Adipocyte (in vitro differentiated cells): ENCODE data around the gene MSTN.

Experiments
- DNase-seq: peaks from one replicate; pipeline ENCODE4 v3.0.0-alpha.2; 2015; ENCODE audit warnings: low read depth
- H3K27me3 ChIP-seq: replicated peaks from 2 replicates; pipeline ENCODE4 v1.7.0; 2013; ENCODE audit warnings: mild to moderate bottlenecking, low read length, moderate library complexity; ENCODE audit not compliant: control insufficient read depth, insufficient read depth
- H3K36me3 ChIP-seq: 2 replicates; pipeline ENCODE4 v1.7.0; 2013; ENCODE audit warnings: low read length, mild to moderate bottlenecking, moderate library complexity; ENCODE audit not compliant: control insufficient read depth, insufficient read depth, severe bottlenecking
- H3K4me1 ChIP-seq: 2 replicates; pipeline ENCODE4 v1.7.0; 2013; ENCODE audit warnings: mild to moderate bottlenecking, low read length, moderate library complexity; ENCODE audit not compliant: control insufficient read depth, insufficient read depth
- H3K4me3 ChIP-seq: 2 replicates; pipeline ENCODE4 v1.7.0; 2013; ENCODE audit warnings: mild to moderate bottlenecking, low read length, moderate library complexity
- H3K9ac ChIP-seq: 2 replicates; pipeline ENCODE4 v1.7.0; 2013; ENCODE audit warnings: mild to moderate bottlenecking, low read length, moderate library complexity
- H3K9me3 ChIP-seq: 2 replicates; pipeline ENCODE4 v1.7.0; 2013; ENCODE audit warnings: mild to moderate bottlenecking, low read length, moderate library complexity; ENCODE audit not compliant: control insufficient read depth

MSTN gene

DNA sequence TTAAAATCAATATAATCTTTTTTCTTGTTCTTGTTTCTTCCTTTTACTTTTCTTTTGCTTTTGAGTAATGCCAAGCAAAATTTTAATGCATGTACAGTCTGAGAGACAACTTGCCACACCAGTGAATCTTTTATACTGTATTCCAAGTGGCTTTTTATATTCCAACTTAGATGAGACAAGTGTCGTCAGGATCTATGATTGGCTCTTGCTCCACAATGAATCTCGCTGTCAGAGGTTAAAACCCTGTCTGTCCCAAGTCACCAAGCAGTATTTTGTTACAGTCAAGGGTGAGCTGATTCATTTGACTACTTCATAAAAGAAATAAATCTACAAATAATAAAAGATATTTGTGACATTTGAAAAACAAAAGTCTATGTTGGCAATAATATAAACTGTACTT is at the start of gene MSTN:
Gene MSTN (minus strand): TSS at position 129 of the 400 bp plus-strand sequence. CDS start 133 bp downstream, outside the sequence.
- Histone ChIP-seq H3K9ac (no peak within 1 kb of the TSS), H3K36me3 (no peaks in the 10 kb centered on the region), H3K27me3 (no peaks in the 10 kb centered on the region), H3K9me3 (no peaks in the 10 kb centered on the region), H3K4me3 (no peak within 1 kb of the TSS), H3K4me1 (no peaks in the 10 kb centered on the region)
- no peak for DNase-seq

DNA sequence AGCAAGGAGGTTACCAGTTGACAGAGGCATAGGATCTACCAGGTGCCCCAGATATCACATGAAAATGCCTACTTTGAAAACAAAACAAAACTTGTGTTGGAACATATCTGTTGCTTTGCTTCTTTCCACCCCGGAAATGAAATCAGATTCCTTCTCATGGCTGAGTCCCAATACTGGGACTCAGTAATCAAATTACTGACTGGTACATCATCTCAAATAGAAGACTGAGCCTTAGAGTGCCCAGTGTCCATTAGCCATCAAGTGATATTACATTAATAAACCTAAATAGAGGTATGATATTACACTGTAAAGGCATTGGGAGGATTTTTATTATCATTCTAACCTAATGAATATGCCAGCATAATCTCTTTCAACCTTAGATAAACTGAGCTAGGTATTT is 48.6 kb upstream of the MSTN start:
- H3K4me3 ChIP-seq, result no peak overlapping the region
- H3K27me3 ChIP-seq, result no peaks in the 10 kb centered on the region
- H3K36me3 ChIP-seq, result no peaks in the 10 kb centered on the region
- H3K4me1 ChIP-seq, result peaks cover 6% of the 10 kb centered on the region
- H3K9ac ChIP-seq, result no peak overlapping the region
- H3K9me3 ChIP-seq, result no peaks in the 10 kb centered on the region
- no peak for DNase-seq

DNA sequence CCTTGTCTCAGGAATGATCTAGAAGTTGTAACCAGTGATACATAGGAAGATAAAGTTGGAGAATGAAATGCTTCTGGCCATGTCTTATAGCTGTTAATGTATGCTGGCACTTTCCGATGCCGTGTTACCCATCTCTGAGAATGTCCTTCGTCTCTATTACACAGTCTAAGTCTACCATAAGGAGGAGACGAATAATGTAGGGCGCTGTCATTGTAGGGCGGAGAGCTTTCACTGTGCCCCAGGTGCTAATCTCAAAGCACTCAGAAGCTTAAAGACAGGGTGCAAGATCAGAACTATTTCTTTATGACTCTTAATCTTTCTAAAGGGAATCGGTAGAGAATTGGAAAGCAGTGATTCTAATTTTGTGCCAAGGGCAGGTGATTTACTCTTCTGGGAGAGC is 48.2 kb upstream of the MSTN start:
- no peak overlapping the region for H3K4me3 ChIP-seq
- no peaks in the 10 kb centered on the region for H3K9me3 ChIP-seq
- H3K36me3 ChIP-seq, result no peaks in the 10 kb centered on the region
- no peak overlapping the region for H3K9ac ChIP-seq
- no peaks in the 10 kb centered on the region for H3K27me3 ChIP-seq
- DNase-seq, result no peak
- peaks cover 6% of the 10 kb centered on the region for H3K4me1 ChIP-seq

DNA sequence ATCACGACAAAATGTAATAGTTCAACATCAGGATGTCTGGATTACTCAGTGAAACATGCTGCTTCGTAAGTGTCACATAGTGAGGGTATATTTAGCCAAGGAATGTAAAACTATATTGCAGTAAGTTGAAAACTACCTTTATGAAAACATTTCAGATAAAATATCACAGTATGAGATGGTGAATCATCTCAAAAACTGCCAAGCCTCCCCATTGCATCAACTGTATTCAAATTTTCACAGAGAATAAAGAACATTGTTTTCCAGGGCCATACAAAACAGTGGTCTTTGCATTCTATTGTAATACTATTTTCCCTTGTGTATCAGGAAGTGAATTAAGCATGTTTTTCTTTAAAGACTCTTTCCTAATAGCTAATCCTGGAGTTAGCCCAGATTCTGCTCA is 47.6 kb upstream of the MSTN start:
- no peak overlapping the region for H3K4me3 ChIP-seq
- no peaks in the 10 kb centered on the region for H3K36me3 ChIP-seq
- no peak overlapping the region for H3K9ac ChIP-seq
- H3K4me1 ChIP-seq, result peaks cover 6% of the 10 kb centered on the region
- H3K27me3 ChIP-seq, result no peaks in the 10 kb centered on the region
- H3K9me3 ChIP-seq, result no peaks in the 10 kb centered on the region
- peak; percentile 57 for DNase-seq

DNA sequence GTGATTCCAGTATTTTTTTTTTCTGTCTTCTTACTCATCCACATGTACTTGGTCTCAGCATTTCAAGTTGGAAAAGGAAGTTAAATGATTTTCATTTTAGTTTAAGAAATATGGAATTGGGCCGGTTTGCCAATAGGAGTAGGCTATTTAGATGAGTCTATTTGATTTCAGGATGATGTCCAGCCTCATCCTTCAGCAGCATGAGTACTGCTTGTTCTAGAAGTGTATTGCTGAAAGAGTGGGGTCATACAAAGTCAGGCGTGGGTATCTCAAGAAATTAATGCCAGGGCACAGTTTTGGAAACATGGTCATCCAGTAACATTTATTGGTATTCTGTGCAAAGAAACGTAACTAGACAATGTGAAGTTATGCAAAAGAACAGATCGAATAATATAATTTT is 44.9 kb upstream of the MSTN start:
- Histone ChIP-seq H3K4me1 (peaks cover 6% of the 10 kb centered on the region), H3K27me3 (no peaks in the 10 kb centered on the region), H3K9ac (no peak overlapping the region), H3K9me3 (peaks cover under 1% of the 10 kb centered on the region), H3K36me3 (no peaks in the 10 kb centered on the region), H3K4me3 (no peak overlapping the region)
- DNase-seq, result no peak

DNA sequence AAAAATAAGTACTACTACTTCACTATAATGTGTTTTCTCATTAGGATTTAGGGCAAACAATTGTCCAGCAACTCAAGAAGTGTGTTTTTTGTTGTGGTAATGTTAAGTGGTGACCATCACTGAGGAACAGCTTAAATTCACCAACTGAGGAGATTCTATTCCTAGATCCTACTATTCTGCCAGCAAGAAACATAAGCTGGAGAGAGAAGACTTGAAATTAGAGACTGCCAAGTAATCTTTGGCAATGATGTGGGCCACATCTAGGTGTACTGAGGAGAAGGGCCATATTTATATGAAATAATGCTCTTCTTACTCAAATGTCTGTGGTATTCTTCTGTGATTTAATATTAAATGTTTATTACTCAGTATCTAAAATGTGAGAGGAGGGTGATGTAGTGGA is 44.3 kb upstream of the MSTN start:
- peaks cover 6% of the 10 kb centered on the region for H3K4me1 ChIP-seq
- peaks cover 7% of the 10 kb centered on the region for H3K9me3 ChIP-seq
- H3K36me3 ChIP-seq, result no peaks in the 10 kb centered on the region
- no peaks in the 10 kb centered on the region for H3K27me3 ChIP-seq
- DNase-seq, result no peak
- H3K4me3 ChIP-seq, result no peak overlapping the region
- H3K9ac ChIP-seq, result no peak overlapping the region

DNA sequence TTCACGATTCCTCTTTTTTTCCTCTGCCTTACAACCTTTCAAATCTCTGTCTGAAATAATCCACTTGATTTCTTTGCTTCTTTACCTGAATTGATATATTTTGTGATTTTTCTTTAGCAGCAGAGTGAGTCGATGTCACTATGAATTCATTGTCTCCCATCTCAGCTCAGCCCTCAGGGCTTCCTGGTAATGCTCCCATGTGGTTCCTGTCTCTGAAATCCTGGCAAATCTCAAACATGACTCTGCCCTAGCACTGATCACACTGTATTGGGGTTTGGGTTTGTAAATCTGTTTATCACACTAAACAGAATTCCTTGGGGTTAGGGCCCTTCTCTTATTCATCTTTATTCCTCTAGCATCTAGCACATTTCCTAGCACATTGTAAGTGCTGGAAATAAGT is 43.0 kb upstream of the MSTN start:
- Histone ChIP-seq H3K9ac (no peak overlapping the region), H3K27me3 (no peaks in the 10 kb centered on the region), H3K36me3 (no peaks in the 10 kb centered on the region), H3K9me3 (peaks cover 9% of the 10 kb centered on the region), H3K4me3 (no peak overlapping the region), H3K4me1 (peaks cover 6% of the 10 kb centered on the region)
- peak; percentile 17 for DNase-seq

DNA sequence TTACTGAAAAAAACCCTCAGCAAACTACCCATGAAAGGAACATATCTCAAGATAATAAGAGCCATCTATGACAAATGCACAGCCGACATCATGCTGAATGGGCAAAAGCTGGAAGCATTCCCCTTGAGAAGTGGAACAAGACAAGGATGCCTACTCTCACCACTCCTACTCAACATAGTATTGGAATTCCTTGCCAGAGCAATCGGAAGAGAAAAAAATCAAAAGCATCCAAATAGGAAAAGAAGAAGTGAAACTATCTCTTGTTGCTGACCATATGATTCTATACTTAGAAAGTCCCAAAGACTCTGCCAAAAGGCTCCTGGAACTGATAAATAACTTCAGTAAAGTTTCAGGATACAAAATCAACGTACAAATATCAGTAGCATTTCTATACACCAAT is 40.6 kb upstream of the MSTN start:
- no peak for DNase-seq
- Histone ChIP-seq H3K27me3 (no peaks in the 10 kb centered on the region), H3K4me1 (no peaks in the 10 kb centered on the region), H3K9ac (no peak overlapping the region), H3K4me3 (no peak overlapping the region), H3K36me3 (no peaks in the 10 kb centered on the region), H3K9me3 (peaks cover 14% of the 10 kb centered on the region)

DNA sequence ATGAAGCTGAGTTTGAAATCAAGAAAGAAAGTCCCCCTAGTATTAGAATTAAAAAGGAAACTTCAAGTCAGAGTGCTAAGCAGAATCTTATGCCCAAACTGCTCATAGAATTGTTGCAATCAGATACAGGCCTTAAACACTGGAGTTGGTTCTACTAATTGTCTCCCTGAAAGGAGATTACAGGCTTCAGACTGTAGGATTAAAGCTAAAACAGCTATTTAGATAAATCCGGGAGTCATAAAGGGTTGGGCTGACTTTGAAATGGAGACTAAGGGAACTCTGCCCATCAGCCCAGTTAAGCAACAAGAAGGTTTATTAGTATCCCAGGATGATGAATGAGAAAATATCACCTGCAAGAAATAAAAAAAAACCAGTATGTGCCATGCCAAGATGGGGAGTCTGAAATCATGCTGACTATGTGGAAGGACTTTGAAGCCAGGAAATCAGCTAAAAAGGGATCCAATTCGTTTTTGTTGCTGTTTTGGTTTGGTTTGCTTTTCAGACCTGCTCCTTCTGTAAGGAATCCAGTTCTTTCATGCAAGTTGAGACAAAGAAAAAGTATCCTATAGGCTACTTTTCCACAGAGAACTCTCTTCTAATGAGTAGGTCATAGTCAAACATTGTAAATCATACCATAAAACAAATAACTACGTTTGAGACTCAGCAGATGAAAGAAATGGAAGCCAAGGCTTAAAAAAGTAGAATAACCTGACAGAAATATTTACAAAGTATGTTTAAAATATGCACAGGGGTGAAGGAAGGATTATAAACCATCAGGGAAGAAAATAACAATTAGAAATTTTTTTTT is 37.6 kb upstream of the MSTN start:
- DNase-seq, result no peak
- no peaks in the 10 kb centered on the region for H3K27me3 ChIP-seq
- H3K4me1 ChIP-seq, result no peaks in the 10 kb centered on the region

DNA sequence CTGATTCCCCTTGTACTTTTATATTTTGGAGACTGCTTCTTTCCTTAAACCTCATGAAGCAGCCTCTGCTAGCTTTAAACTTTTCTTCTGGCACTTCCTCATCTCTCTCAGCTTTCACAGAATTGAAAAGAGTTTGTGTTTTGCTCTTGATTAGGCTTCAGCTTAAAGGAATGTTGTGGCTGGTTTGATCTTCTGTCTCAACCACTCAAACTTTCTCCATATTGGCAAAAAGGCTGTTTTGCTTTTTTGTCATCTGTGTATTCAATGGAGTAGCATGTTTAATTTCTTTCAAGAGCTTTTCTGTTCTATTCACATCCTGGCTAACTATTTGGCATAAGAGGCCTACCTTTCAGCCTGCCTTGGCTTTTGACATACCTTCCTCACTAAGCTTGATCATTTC is 36.3 kb upstream of the MSTN start:
- H3K9ac ChIP-seq, result no peak overlapping the region
- no peaks in the 10 kb centered on the region for H3K36me3 ChIP-seq
- H3K27me3 ChIP-seq, result no peaks in the 10 kb centered on the region
- H3K4me1 ChIP-seq, result peaks cover 5% of the 10 kb centered on the region
- peaks cover 15% of the 10 kb centered on the region for H3K9me3 ChIP-seq
- no peak overlapping the region for H3K4me3 ChIP-seq
- DNase-seq, result no peak

More for the DNA sequence above, 37.6 kb upstream of the MSTN start:
- H3K36me3 ChIP-seq, result no peaks in the 10 kb centered on the region
- no peak overlapping the region for H3K9ac ChIP-seq
- H3K9me3 ChIP-seq, result peaks cover 15% of the 10 kb centered on the region
- H3K4me3 ChIP-seq, result no peak overlapping the region

DNA sequence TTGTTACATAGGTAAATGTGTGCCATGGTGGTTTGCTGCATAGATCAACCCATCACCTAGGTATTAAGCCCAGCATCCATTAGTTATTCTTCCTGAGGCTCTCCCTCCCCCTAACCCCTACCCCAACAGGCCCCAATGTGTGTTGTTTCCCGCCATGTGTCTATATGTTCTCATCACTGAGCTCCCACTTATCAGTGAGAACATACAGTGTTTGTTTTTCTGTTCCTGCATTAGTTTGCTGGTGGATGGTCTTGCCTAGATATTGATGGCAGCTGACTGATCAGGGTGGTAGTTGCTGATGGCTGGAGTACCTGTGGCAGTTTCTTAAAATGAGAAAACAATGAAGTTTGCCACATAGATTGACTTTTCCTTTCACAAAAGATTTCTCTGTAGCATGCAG is 34.6 kb upstream of the MSTN start:
- Histone ChIP-seq H3K36me3 (no peaks in the 10 kb centered on the region), H3K4me1 (peaks cover 9% of the 10 kb centered on the region), H3K9ac (no peak overlapping the region), H3K4me3 (no peak overlapping the region), H3K27me3 (no peaks in the 10 kb centered on the region), H3K9me3 (peaks cover 11% of the 10 kb centered on the region)
- DNase-seq, result no peak
